C4-2B (cell line): ENCODE measurements around the gene LMAN1L.

Experiments used
- CTCF ChIP-seq: fragments of 450-650 bp; conservative IDR thresholded peaks from 2 replicates; pipeline ENCODE4 v1.5.1; 2017; ENCODE audit warnings: mild to moderate bottlenecking
- ZFX ChIP-seq: fragments of 450-650 bp; IDR thresholded peaks from 2 replicates; pipeline ENCODE4 v1.6.1; 2017

GRCh38 chr15:74869372-74869725, 56.7 kb downstream of the LMAN1L start:
- TF ChIP-seq CTCF (no peak), ZFX (no peak)
